ENCODE measurements around the gene CEP295NL.

Gene CEP295NL

DNA sequence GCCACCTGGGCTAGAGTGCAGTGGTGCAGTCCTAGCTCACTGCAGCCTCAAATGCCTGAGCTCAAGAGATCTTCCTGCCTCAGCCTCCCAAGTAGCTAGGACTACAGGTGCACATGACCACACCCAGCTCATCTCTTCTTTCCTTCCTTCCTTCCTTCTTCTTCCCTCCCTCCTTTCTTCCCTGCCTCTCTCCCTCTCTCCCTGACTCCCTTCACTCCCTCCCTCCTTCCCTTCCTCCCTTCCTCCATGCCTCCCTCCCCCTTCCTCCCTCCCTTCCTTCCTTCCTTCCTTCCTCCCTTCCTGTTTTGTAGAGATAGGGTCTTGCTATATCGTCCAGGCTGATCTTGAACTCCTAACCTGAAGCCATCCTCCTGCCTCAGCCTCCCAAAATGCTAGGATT, 38.9 kb downstream of the CEP295NL start:
- no peak for DNase-seq (ENCODE audit: low spot score)

DNA sequence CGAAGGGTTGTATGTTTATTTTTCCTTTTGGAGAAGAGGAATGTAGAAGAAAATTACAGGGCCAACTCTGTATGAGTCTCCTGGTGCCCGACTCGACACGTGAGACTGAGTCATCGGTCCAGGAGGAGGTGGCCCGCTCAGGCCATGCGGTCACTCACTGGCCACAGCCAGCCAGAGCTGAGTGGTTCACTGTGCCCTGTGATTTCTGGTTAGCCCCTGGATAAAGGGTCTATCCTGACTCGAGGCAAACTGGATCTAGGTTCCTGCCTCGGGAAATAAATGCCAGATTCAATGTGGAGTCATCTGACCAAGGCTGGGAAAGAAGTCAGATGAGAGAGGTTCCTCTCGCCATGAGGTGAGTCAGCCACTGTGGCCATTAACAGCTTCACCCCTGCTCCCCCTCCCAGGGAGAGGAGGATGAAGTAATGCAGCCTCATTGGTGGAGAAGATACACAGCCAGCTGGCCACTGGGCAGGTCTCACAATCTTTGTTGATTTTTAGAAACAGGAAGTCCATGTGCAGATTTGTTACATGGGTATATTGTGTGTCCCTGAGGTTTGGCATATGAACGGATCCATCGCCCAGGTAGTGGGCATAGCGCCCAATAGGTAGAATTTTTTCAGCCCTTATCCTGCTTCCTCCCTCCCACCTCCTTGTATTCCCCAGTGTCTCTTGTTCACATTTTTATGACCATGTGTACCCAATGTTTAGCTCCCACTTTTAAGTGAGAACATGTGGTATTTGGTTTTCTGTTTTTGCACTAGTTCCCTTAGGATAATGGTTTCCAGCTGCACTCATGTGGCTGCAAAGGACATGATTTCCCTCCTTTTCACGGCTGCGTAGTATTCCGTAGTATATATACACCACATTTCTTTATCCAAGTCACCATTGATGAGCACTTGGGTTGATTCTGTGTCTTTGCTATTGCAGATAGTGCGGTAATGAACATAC, 40.7 kb downstream of the CEP295NL start:
- DNase-seq (ENCODE audit: low spot score): no peak

DNA sequence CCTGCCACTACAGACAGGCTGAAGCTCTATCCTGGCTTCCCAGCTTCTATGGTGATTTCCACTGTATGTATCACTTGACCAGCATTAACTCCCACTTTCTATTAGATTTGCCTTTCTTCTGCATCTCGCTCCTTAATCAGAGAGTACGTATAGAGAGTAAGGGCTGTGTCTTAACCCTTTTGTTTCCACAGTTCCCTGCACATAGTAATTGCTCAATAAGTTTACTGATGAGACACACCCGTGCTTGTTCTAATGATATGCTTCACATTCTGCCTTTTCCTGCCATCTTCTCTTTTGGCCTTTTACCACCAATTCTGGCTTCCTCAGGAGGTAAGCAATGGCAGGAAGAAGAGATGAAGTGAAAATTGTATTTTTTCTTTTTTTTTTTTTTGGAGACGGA, 41.8 kb downstream of the CEP295NL start:
- no peak for DNase-seq (ENCODE audit: low spot score)

DNA sequence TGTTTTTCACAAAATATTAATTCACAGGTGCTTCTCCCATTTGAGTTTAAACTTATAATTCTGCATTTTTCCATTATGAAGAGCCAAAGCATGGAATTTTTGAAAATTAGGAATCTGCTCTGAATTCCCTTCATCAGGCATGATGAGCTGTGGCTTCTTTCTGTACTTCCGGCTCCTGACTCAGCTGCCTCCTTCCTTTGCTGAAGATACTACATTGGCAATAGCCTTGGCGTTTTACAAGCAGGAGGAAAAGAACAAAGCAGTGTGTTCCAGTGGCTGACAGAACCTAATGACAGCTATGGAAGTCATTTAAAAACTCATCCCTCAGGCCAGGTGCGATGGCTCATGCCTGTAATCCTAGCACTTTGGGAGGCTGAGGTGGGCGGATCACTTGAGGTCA, 44.0 kb downstream of the CEP295NL start:
- no peak for DNase-seq (ENCODE audit: low spot score)

DNA sequence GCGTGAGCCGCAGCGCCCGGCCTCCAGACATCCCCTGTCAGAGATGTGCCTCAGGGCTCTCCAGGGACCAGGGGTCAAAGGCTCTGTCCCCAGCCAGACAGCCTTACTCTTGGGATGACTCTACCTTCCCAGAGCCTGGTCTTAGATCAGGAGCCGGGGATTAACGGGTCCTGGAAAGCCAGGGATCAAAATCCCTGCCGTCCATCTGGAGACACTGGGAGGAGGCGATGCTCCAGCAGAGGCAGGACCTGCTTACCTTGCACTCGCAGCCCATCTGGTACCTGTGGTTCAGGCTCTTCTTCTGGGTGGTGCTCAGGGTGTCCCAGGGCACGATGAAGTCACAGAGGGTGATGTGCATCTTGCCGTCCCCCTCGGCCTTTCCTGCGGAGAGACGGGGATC, 45.7 kb downstream of the CEP295NL start:
- no peak for DNase-seq (ENCODE audit: low spot score)

DNA sequence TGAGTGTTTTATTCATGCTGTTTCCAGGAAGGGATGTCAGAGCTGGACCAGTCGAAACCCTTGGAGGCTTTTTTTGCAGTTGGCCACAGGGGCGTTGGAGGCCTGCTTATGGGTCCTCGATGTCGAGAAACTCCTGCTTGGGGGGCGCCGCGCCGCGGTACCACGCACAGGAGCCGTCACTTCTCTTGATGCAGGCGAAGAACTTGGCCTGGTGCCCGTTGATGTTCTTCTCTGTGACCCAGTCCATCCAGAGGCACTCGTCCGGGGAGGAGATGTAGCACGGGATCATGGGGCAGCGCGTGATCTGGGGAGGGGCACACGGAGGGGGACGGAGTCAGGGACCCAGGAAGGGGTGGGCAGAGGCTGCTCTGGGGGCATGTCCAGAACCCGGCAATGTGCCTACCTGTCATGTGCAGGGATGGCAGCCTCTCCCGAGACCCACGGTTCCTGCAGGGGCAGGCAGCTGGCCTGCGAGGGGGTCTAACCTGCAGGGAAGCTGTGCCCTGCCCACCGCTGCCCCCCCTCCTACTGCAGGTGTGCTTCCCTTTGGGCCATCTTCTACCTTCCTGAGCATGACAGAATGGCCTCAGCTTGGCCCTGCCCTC, 47.3 kb downstream of the CEP295NL start:
- DNase-seq (ENCODE audit: low spot score): no peak

DNA sequence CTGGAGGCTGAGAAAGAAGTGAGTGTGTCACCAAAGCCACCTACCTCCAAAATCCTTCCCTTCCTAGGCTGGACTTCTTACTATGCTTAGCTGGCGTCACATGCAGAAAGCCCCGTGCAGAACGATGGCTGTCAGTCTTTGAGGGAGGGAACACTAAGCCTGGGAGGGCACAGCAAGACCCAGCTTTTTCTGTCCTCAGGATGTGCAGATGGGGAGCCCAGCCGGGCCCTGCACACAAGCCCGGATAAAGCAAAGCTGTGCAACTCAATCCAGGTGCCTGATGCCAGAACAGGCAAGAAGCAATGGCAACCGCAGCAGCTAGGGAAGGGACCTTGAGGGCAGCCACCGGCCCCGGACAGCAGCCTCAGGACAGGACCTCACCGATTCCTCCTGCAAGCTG, 48.5 kb downstream of the CEP295NL start:
- no peak for DNase-seq (ENCODE audit: low spot score)

DNA sequence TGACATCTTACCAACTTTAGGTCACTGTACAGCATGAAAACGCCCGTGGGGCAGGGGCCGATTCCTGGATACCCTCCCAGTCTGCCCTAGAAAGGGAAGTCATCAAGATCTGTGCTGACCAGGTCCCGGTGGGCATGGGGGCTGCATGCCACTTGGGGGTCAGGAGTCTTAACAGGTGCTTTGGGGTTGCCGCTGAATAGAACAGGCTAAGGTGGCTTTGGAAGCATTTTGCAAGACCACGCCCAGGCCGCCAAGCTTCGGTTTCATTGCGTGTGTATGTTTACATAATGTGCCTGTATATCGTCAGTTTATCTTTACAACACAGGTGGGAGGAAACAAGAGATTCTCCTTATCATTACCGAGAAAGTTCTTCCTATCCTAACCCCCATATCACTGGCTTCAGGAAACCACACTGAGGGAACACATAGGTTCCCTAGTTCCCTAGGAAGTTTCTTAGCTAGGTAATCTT, 49.0 kb downstream of the CEP295NL start:
- DNase-seq (ENCODE audit: low spot score): no peak

DNA sequence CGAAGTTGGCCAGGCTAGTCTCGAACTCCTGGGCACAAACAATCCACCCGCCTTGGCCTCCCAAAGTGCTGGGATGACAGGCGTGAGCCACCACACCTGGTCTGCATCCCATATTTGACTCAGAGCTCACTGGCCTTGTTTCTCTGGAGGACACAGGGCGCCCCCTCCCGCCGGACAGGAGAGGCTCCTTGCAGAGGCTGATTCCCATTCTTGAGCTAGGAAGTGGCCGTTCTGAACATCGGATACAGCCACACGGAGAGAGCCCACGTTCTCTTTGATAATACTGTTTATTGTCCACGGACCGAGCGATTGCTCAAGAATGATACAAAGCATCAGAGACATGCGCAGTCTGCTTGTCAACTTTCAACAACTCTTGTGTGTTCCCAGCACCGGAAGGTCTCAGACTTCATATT, 50.3 kb downstream of the CEP295NL start:
- DNase-seq (ENCODE audit: low spot score): no peak

DNA sequence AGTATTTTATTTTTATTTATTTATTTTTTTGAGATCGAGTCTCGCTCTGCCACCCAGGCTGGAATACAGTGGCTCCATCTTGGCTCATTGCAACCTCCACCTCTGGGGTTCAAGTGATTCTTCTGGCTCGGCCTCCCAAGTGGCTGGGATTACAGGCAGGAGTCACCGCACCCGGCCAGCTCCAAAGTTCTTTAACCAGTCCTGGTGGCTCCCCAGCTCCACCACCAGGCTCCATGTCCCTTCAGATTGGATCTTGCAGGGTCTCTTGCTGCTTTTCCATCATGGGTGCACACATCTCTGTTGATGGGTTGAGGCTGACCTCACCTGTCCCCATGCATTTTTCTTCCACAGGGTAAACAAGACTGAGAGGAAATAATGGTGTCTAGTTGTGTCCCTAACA, 54.0 kb downstream of the CEP295NL start:
- no peak for DNase-seq (ENCODE audit: low spot score)

DNA sequence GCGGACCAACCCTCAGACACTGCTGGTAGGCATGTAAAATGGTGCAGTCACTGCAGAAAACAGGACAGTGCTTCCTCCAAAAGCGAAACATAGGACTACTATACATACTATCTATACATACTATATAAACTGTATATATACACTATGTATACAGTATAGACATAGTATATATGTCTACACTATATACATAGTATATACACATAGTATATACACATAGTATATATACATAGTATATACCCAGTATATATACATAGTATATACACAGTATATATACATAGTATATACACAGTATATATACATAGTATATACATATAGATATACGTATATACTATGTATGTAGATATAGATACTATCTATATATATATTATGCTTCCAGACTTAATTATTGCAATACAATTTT, 55.9 kb downstream of the CEP295NL start:
- DNase-seq (ENCODE audit: low spot score): no peak

DNA sequence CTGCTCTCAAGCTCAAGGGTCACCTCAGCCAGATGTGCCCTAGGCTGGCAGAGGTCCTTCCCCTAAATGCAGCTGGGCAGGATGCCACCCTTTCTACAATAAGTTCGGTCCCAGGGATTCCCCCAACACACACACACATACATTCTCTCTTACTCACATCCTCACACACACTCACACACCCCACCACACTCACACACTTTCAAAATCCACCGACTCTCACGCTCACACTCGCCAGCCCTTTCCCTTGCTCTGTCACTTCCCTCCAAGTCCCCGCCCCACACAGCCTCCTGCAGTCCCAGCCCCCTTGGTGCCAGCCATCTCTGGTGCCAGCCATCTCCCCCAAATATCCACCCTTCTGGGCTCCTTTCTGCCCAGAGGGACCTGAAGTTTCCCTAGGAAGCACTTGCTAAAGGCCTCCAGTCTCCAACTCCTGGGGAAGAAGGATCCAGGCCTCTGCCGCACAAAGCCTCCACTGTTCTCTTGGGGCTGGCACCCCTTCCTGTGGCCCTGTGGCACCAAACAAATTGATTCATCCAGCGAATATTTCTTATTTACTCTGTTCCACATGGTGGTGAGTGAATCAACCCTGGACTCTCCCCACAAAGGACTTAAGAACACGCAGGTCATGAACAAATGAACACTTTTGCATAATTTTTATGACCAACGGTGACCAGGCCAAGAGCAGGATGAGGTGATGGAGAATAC, 58.5 kb downstream of the CEP295NL start:
- no peak for DNase-seq (ENCODE audit: low spot score)

DNA sequence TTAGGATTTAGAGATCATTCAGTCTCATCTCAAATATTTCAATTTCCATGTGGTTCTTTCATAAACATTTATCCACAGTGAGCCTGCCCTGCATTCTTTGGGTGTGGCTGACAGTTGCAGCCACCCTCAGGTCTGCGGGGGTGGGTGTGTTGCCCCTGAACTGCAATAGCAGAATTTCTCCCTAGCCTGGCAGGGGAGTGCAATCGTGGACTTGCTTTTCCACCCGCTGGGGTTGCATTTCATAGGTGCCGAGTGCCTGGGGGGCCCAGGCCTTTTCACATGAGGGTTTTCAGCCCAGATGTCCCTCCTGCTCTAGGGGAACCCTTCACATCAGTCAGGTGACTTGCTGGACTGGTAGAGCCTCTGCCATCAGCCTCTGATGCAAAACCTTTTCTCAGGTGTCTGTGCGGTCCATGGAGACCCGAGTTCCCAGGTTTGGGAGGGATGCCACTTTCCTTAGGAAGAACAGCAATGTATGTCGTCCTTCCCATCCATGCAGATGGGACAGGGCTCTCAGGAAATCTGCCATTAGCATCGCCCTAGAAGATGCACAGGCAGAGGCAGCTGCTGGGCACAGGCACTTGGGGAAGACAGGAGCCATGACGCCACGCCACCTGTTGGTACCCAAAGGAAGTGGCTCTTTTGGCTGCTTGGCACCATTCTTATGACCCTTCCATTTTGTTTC, 60.0 kb downstream of the CEP295NL start:
- peak; percentile 62 for DNase-seq (ENCODE audit: low spot score)

DNA sequence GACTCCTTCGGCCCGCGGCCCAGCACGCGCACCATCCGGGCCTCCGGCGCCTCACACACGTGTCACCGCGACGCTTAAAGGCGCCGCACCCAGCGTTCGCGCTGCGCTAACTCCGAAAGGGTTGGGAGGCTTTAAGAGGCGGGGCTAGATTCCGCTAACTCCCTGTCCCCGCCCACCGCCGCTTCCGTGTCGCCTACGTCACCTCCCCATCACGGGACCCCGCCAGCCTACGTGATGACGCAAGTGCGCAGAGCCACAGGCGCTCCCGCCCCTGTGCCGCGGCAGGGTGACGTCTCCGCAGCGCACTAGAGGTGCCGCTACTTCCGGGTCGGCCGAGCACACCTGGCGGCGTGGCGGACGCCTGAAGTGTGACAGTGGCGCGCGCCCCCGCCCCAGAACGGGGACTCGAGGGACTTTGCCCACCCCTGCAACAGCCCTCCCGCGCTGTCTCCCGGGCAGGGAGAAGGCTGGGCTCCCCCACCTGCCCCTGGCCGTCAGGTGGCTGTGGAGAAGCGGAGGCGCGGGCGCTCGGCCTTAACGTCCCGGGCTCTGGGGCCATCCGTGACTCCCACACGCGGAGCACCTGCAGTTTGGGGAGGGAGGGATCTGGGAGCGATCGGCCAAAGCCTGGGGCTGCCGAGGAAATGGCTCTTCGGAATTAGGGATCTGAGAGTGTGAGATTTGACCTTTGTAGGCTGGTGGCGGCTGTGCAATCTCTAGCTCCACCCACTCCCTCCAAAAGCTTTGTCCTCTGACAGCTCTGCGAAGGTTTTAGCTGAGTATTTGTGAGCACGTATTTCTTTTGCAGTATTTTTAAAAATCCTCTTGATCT, 62.0 kb downstream of the CEP295NL start, which contains the start of gene USP36:
Gene USP36 (minus strand): TSS at position 35 of the 832 bp plus-strand sequence. CDS start 4,451 bp downstream, outside the sequence.
- DNase-seq (ENCODE audit: low spot score): peak; percentile 99
